ENCODE results near the gene UBR7.

DNA sequence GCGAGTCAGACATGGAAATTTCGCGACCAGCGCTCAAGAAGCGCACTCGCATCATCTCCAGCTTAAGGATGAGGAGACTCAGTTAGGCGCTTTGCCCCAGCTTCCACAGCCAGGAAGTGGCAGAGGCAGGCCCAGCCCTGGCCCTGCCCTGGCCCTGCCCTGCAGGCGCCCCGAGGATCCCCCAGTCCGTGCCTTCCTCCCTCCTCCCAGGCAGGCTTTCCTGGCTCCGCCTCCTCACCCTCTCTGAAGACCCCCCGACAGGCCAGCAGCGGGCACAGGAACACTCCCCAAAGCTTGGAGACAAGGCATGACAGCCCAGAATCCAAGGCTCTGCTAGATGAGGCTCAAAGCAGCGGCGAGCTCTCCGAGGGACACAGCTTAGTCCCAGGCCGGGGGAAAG is 25.1 kb downstream of the UBR7 start:
- TF ChIP-seq, protein P1, sequence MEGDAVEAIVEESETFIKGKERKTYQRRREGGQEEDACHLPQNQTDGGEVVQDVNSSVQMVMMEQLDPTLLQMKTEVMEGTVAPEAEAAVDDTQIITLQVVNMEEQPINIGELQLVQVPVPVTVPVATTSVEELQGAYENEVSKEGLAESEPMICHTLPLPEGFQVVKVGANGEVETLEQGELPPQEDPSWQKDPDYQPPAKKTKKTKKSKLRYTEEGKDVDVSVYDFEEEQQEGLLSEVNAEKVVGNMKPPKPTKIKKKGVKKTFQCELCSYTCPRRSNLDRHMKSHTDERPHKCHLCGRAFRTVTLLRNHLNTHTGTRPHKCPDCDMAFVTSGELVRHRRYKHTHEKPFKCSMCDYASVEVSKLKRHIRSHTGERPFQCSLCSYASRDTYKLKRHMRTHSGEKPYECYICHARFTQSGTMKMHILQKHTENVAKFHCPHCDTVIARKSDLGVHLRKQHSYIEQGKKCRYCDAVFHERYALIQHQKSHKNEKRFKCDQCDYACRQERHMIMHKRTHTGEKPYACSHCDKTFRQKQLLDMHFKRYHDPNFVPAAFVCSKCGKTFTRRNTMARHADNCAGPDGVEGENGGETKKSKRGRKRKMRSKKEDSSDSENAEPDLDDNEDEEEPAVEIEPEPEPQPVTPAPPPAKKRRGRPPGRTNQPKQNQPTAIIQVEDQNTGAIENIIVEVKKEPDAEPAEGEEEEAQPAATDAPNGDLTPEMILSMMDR (IDR thresholded peaks at IDR 0.05; ENCODE audit: insufficient read depth, low read length) = no peak
- TF ChIP-seq POLR2AphosphoS5 (IDR thresholded peaks at IDR 0.05; ENCODE audit: low read depth) (no peak), GABPA (IDR thresholded peaks at IDR 0.05; ENCODE audit: low read depth) (no peak)
- TF ChIP-seq, protein P2, sequence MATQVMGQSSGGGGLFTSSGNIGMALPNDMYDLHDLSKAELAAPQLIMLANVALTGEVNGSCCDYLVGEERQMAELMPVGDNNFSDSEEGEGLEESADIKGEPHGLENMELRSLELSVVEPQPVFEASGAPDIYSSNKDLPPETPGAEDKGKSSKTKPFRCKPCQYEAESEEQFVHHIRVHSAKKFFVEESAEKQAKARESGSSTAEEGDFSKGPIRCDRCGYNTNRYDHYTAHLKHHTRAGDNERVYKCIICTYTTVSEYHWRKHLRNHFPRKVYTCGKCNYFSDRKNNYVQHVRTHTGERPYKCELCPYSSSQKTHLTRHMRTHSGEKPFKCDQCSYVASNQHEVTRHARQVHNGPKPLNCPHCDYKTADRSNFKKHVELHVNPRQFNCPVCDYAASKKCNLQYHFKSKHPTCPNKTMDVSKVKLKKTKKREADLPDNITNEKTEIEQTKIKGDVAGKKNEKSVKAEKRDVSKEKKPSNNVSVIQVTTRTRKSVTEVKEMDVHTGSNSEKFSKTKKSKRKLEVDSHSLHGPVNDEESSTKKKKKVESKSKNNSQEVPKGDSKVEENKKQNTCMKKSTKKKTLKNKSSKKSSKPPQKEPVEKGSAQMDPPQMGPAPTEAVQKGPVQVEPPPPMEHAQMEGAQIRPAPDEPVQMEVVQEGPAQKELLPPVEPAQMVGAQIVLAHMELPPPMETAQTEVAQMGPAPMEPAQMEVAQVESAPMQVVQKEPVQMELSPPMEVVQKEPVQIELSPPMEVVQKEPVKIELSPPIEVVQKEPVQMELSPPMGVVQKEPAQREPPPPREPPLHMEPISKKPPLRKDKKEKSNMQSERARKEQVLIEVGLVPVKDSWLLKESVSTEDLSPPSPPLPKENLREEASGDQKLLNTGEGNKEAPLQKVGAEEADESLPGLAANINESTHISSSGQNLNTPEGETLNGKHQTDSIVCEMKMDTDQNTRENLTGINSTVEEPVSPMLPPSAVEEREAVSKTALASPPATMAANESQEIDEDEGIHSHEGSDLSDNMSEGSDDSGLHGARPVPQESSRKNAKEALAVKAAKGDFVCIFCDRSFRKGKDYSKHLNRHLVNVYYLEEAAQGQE (IDR thresholded peaks at IDR 0.05; ENCODE audit: insufficient replicate concordance, low read depth) = no peak
